Small intestine (tissue), 7 donors: Measurements from ENCODE around the gene MROH2A. TPM values are rescaled to one million over a fixed set of nuclear protein-coding genes. Genes with fewer than 3 reads are reported as not detected.
A peak's percentile ranks its signal among the peaks of the same experiment; 100 is the strongest.

ENCODE experiments used
- DNase-seq, 2 donors: peaks; one replicate each; pipeline versions ENCODE4 v3.0.0 to v3.0.0-alpha.2; 2013
- FAIRE-seq: peaks from 2 replicates; lab custom pipeline; 2012; peaks lifted over from hg19 to GRCh38; lab: Jason Lieb, UNC
- H3K27ac ChIP-seq, 3 donors: one replicate each; pipeline ENCODE4 v1.5.1; 2013; ENCODE audit warnings: low read length in 2 of 3, mild to moderate bottlenecking in 2 of 3, control low read depth in 1 of 3, inconsistent platforms in 1 of 3, low read depth in 1 of 3, moderate library complexity in 1 of 3
- H3K27me3 ChIP-seq, 3 donors: one replicate each; pipeline ENCODE4 v1.6.1; 2013; ENCODE audit warnings: low read length in 3 of 3, inconsistent platforms in 1 of 3; ENCODE audit not compliant: control insufficient read depth in 3 of 3, insufficient read depth in 3 of 3
- H3K36me3 ChIP-seq, 3 donors: one replicate each; pipeline ENCODE4 v1.6.1; 2013; ENCODE audit warnings: low read length in 3 of 3, inconsistent platforms in 1 of 3, low read depth in 1 of 3, mild to moderate bottlenecking in 1 of 3, moderate library complexity in 1 of 3; ENCODE audit not compliant: control insufficient read depth in 3 of 3, insufficient read depth in 2 of 3
- H3K4me1 ChIP-seq, 3 donors: one replicate each; pipeline ENCODE4 v1.6.1; 2013; ENCODE audit warnings: low read length in 2 of 3, inconsistent platforms in 1 of 3, low read depth in 1 of 3, mild to moderate bottlenecking in 1 of 3, moderate library complexity in 1 of 3; ENCODE audit not compliant: control insufficient read depth in 3 of 3, insufficient read depth in 2 of 3
- H3K4me3 ChIP-seq, 3 donors: one replicate each; pipeline ENCODE4 v1.5.1; 2013; ENCODE audit warnings: low read length in 3 of 3, control low read depth in 1 of 3, inconsistent platforms in 1 of 3, low read depth in 1 of 3, mild to moderate bottlenecking in 1 of 3, moderate library complexity in 1 of 3
- H3K9me3 ChIP-seq, 2 donors: one replicate each; pipeline ENCODE4 v1.6.1; 2013; ENCODE audit warnings: low read depth in 1 of 2, low read length in 1 of 2; ENCODE audit not compliant: control insufficient read depth in 2 of 2, insufficient read depth in 1 of 2
- WGBS, 3 donors: extraction: QIAGEN DNeasy Blood & Tissue Kit; methylation state at CpG; one replicate each; pipeline ENCODE4 v1.1.7; 2013; 5-methylcytosine and 5-hydroxymethylcytosine counted together
- polyA plus RNA-seq, 4 donors: library from polyadenylated mRNA; stranded (reverse) in 3 of 4; unstranded in 1 of 4; fragments of 200-250 nt in 3 of 4; fragments of 120-200 nt in 1 of 4; gene quantifications; one replicate each; pipeline versions ENCODE4 v1.2.1 to v1.2.3, GENCODE V29; 2013
- donor health status: healthy with polysubstance abuse.
- donor health status: control.
- donor health status: control.
- donor health status: Bipolar disorder and iron deficiency.
- donor health status: healthy.

MROH2A gene
- polyA plus RNA-seq, 4 donors = 0.19 to 1.6 (median 0.42) TPM

- Histone ChIP-seq H3K27me3 (no peaks in the 10 kb centered on the region), H3K4me3 (no peak overlapping the region), H3K36me3 (no peaks in the 10 kb centered on the region), H3K9me3 (peaks cover 0 to 20% of the 10 kb centered on the region in 2 donors), H3K27ac (peak overlapping the region in 2 of 3 donors; percentile 67 to 85), H3K4me1 (peaks cover 0 to 51% (median 12%) of the 10 kb centered on the region in 3 donors)
- 37 to 66% (median 66%) methylated on average over 2 of the region's 2 CpGs for WGBS, 3 donors
- FAIRE-seq (no peak), DNase-seq (no peak)
Measured at GRCh38 chr2:233758849-233759248, 19.3 kb upstream of the MROH2A start.

- peak; percentile 86 to 95 for DNase-seq
- FAIRE-seq = no peak
Measured at GRCh38 chr2:233760043-233760442, 18.1 kb upstream of the MROH2A start, which contains the start of gene UGT1A1. Gene UGT1A1, plus strand, starts transcription at chr2:233760270. Its CDS starts 18 bp downstream, at chr2:233760288.

GRCh38 chr2:233761040-233761769 is 16.9 kb upstream of the MROH2A start:
- no peak for FAIRE-seq

More at GRCh38 chr2:233760043-233760442, 18.1 kb upstream of the MROH2A start, which contains the start of gene UGT1A1:
- Histone ChIP-seq H3K4me3 (peak within 1 kb of the TSS in 1 of 3 donors; percentile 60), H3K9me3 (peaks cover 0 to 17% of the 10 kb centered on the region in 2 donors), H3K4me1 (peaks cover 0 to 60% (median 12%) of the 10 kb centered on the region in 3 donors), H3K27me3 (no peaks in the 10 kb centered on the region), H3K27ac (peak within 1 kb of the TSS; percentile 57 to 86 (median 76)), H3K36me3 (no peaks in the 10 kb centered on the region)
- 19 to 60% (median 30%) methylated on average over 6 of the region's 6 CpGs for WGBS, 3 donors

GRCh38 chr2:233764264-233764663 is 13.9 kb upstream of the MROH2A start:
- peaks cover 0 to 13% of the 10 kb centered on the region in 2 donors for H3K9me3 ChIP-seq
- H3K27me3 ChIP-seq = peaks cover 0 to 3% (median 0%) of the 10 kb centered on the region in 3 donors
- peaks cover 0 to 4% (median 0%) of the 10 kb centered on the region in 3 donors for H3K36me3 ChIP-seq
- peak overlapping the region in 1 of 3 donors; percentile 32 for H3K4me3 ChIP-seq
- 10 to 45% (median 27%) methylated on average over 7 of the region's 7 CpGs for WGBS, 3 donors
- peak; percentile 36 for FAIRE-seq
- H3K4me1 ChIP-seq = peaks cover 0 to 43% (median 7%) of the 10 kb centered on the region in 3 donors
- peak; percentile 74 to 88 for DNase-seq
- H3K27ac ChIP-seq = peak overlapping the region in 2 of 3 donors; percentile 75 to 94

More at GRCh38 chr2:233761040-233761769, 16.9 kb upstream of the MROH2A start:
- H3K27ac ChIP-seq = peak overlapping the region; percentile 57 to 86 (median 59)
- 40 to 72% (median 47%) methylated on average over 4 of the region's 4 CpGs for WGBS, 3 donors
- peak; percentile 63 to 87 for DNase-seq
- peaks cover 0 to 3% (median 0%) of the 10 kb centered on the region in 3 donors for H3K27me3 ChIP-seq
- H3K4me3 ChIP-seq = peak overlapping the region in 1 of 3 donors; percentile 60
- no peaks in the 10 kb centered on the region for H3K36me3 ChIP-seq
- peaks cover 0 to 64% (median 12%) of the 10 kb centered on the region in 3 donors for H3K4me1 ChIP-seq
- peaks cover 0 to 15% of the 10 kb centered on the region in 2 donors for H3K9me3 ChIP-seq

GRCh38 chr2:233764761-233765160 is 13.4 kb upstream of the MROH2A start:
- peaks cover 0 to 9% of the 10 kb centered on the region in 2 donors for H3K9me3 ChIP-seq
- no peak overlapping the region for H3K4me3 ChIP-seq
- WGBS, 3 donors = 58 to 64% (median 58%) methylated on average over 3 of the region's 3 CpGs
- H3K4me1 ChIP-seq = peaks cover 0 to 39% (median 4%) of the 10 kb centered on the region in 3 donors
- DNase-seq = no peak
- H3K36me3 ChIP-seq = peaks cover 0 to 6% (median 0%) of the 10 kb centered on the region in 3 donors
- FAIRE-seq = no peak
- H3K27ac ChIP-seq = peak overlapping the region; percentile 16 to 82 (median 75)
- peaks cover 0 to 3% (median 0%) of the 10 kb centered on the region in 3 donors for H3K27me3 ChIP-seq

GRCh38 chr2:233766416-233766815 is 11.7 kb upstream of the MROH2A start:
- no peak for FAIRE-seq

GRCh38 chr2:233768076-233768475 is 10.1 kb upstream of the MROH2A start:
- H3K9me3 ChIP-seq = no peaks in the 10 kb centered on the region
- H3K27ac ChIP-seq = no peak overlapping the region
- H3K4me3 ChIP-seq = no peak overlapping the region
- WGBS, 3 donors = 80 to 93% (median 90%) methylated on average over 4 of the region's 4 CpGs
- peaks cover 0 to 5% (median 0%) of the 10 kb centered on the region in 3 donors for H3K27me3 ChIP-seq
- H3K36me3 ChIP-seq = peaks cover 0 to 10% (median 0%) of the 10 kb centered on the region in 3 donors
- FAIRE-seq (no peak), DNase-seq (no peak)
- peaks cover 0 to 18% (median 0%) of the 10 kb centered on the region in 3 donors for H3K4me1 ChIP-seq

More at GRCh38 chr2:233766416-233766815, 11.7 kb upstream of the MROH2A start:
- Histone ChIP-seq H3K4me3 (no peak overlapping the region), H3K27ac (no peak overlapping the region), H3K9me3 (no peaks in the 10 kb centered on the region), H3K27me3 (peaks cover 0 to 3% (median 0%) of the 10 kb centered on the region in 3 donors), H3K36me3 (peaks cover 0 to 8% (median 0%) of the 10 kb centered on the region in 3 donors), H3K4me1 (peaks cover 0 to 25% (median 0%) of the 10 kb centered on the region in 3 donors)
- WGBS, 3 donors = 68 to 79% (median 68%) methylated on average over 4 of the region's 4 CpGs
- peak in 1 of 2 donors; percentile 49 for DNase-seq

GRCh38 chr2:233769260-233769659 is 8.9 kb upstream of the MROH2A start:
- H3K27me3 ChIP-seq = peaks cover 0 to 5% (median 0%) of the 10 kb centered on the region in 3 donors
- no peak overlapping the region for H3K4me3 ChIP-seq
- no peak for FAIRE-seq
- no peak for DNase-seq
- 90 to 92% (median 92%) methylated on average over 9 of the region's 9 CpGs for WGBS, 3 donors
- H3K4me1 ChIP-seq = peaks cover 0 to 11% (median 0%) of the 10 kb centered on the region in 3 donors
- H3K9me3 ChIP-seq = no peaks in the 10 kb centered on the region
- H3K27ac ChIP-seq = no peak overlapping the region
- peaks cover 0 to 10% (median 0%) of the 10 kb centered on the region in 3 donors for H3K36me3 ChIP-seq
